Glutamatergic neuron (in vitro differentiated cells): ENCODE data around the gene PPP6R2. TPM values are rescaled to one million over a fixed set of nuclear protein-coding genes. Genes with fewer than 3 reads are reported as not detected.

Experiments
- DNase-seq: peaks from one replicate; pipeline ENCODE4 v3.0.0; 2022
- H3K27ac Mint-ChIP-seq: one replicate; pipeline ENCODE4 v1.8.0; 2020; ENCODE audit warnings: mild to moderate bottlenecking, mixed read lengths, inconsistent platforms; ENCODE audit not compliant: unreplicated experiment
- H3K27me3 Mint-ChIP-seq: one replicate; pipeline ENCODE4 v1.8.0; 2020; ENCODE audit warnings: mild to moderate bottlenecking, moderate library complexity, mixed read lengths, inconsistent platforms; ENCODE audit not compliant: unreplicated experiment
- H3K36me3 Mint-ChIP-seq: one replicate; pipeline ENCODE4 v1.8.0; 2020; ENCODE audit warnings: mild to moderate bottlenecking, mixed read lengths, inconsistent platforms; ENCODE audit not compliant: unreplicated experiment
- H3K4me1 Mint-ChIP-seq: one replicate; pipeline ENCODE4 v1.8.0; 2020; ENCODE audit warnings: mild to moderate bottlenecking, low read depth, mixed read lengths, inconsistent platforms; ENCODE audit not compliant: unreplicated experiment
- H3K4me3 Mint-ChIP-seq: one replicate; pipeline ENCODE4 v1.8.0; 2020; ENCODE audit warnings: mild to moderate bottlenecking, mixed read lengths, inconsistent platforms; ENCODE audit not compliant: unreplicated experiment
- H3K9me3 Mint-ChIP-seq: one replicate; pipeline ENCODE4 v1.8.0; 2020; ENCODE audit warnings: mild to moderate bottlenecking, moderate library complexity, mixed read lengths, inconsistent platforms; ENCODE audit not compliant: unreplicated experiment
- total RNA-seq: library from RNA; stranded (reverse); fragmentation: NEBNext Ultra II Directional; extraction: Animal tissue kit (Norgen Biotek cat#: 25700); gene quantifications from one replicate; pipeline ENCODE4 v1.2.1, GENCODE V29; 2021; ENCODE audit not compliant: unreplicated experiment
- TF ChIP-seq, protein P1 (sequence below): fragments of 200-600 bp; sonication (generic); IDR thresholded peaks from one replicate; pipeline ENCODE4 v1.5.0; 2021; ENCODE audit not compliant: partially characterized antibody, unreplicated experiment

Gene PPP6R2
- total RNA-seq, 1 donor from 2014 or later: 122 TPM

DNA sequence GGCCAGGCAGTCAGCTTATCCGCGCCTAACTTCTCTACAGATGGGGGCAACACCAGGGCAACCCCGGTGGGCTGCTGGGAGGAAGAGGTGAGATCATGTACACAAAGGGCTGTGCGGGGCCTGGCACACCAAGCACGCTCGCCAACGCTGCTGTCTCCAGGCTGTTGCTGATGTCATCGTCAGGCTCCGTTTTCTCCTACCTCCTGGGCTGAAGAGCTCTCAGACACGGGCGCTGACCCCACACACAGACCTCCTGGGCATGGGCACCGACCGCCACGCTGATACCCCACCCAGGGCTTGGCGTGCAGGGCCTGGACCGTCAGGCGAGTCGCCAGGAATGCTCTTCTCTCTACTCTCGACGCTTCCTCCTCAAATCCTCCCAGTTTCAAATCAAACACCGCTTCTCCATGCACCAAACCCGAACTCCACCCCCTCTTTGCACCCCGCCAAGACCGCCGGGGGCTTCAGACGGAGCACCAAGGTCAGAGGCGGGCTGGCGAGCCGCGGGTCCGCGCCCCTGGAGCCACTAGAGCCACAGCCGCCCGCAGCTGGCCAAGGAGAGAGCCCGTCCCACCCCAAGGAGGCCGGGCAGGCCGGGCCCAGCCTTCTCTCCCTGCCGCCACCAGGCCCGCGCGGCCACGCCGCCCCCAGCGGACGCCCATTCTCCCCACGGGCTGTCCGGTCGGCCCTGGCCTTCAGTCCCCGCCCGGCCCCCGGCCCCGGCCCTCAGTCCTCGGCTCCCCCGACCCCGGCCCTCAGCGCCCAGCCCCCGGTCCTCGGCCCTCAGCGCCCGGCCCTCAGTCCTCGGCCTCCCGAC, 130.9 kb downstream of the PPP6R2 start:
- peak; percentile 66 for DNase-seq
- Mint-ChIP-seq H3K4me3 (peak overlapping the region; percentile 99), H3K27ac (peak overlapping the region; percentile 90), H3K9me3 (peaks cover 14% of the 10 kb centered on the region), H3K36me3 (no peaks in the 10 kb centered on the region), H3K27me3 (peaks cover 14% of the 10 kb centered on the region), H3K4me1 (peaks cover 32% of the 10 kb centered on the region)
- TF ChIP-seq, protein P1, sequence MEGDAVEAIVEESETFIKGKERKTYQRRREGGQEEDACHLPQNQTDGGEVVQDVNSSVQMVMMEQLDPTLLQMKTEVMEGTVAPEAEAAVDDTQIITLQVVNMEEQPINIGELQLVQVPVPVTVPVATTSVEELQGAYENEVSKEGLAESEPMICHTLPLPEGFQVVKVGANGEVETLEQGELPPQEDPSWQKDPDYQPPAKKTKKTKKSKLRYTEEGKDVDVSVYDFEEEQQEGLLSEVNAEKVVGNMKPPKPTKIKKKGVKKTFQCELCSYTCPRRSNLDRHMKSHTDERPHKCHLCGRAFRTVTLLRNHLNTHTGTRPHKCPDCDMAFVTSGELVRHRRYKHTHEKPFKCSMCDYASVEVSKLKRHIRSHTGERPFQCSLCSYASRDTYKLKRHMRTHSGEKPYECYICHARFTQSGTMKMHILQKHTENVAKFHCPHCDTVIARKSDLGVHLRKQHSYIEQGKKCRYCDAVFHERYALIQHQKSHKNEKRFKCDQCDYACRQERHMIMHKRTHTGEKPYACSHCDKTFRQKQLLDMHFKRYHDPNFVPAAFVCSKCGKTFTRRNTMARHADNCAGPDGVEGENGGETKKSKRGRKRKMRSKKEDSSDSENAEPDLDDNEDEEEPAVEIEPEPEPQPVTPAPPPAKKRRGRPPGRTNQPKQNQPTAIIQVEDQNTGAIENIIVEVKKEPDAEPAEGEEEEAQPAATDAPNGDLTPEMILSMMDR: no peak

DNA sequence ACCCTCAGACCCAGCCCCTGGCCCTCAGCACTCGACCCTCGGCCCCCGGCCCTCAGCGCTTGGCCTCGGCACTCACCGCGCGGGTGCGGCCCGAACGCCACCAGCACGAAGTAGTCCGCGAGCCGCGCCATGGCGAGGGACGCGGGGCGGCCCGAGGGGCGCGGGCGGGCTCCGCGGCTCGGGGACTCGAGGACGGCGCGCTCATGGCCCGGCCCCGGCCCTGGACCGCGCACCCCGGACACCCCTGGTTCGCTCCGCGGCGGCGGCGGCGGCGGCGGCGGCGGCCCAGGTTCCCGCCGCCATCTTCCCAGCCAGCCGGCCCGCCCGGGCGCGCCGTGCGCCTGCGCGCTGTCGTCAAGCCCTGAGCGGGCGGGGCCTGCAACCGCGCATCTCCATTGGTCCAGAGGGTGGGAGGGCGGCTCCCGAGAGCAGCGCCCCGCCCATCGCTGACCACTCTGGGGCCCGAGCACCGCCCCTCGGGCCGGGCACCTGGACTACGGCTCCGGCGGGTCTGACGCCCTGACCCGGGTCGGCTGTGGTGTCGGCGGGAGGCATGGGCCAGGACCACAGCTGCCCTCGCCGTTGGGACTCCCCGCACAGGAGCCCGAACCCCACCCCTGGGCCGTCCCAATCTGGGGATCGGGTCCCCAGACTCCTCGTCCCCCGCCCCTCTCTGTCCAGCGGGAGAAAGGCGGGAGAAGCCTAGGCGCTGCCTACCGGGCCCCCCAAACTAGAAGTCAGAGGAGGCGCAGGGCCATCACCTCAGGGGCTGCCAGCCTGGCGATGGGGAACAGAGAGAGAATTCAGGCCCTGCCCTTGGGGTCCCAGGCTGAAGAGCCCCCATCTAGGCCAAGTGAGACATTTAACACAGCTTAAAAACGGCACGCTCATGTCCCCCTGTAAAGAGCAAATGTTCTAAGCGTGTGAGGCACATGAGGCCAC, 131.9 kb downstream of the PPP6R2 start, which contains the start of gene SBF1:
TSS of gene SBF1 (minus strand) at position 326 of the 942 bp plus-strand sequence. CDS start at position 131, 195 bp downstream.
- TF ChIP-seq, protein P1: no peak
- peak within 1 kb of the TSS; percentile 90 for H3K27ac Mint-ChIP-seq

GRCh38 chr22:50475652-50476002, 132.5 kb downstream of the PPP6R2 start:
- peaks cover 19% of the 10 kb centered on the region for H3K27me3 Mint-ChIP-seq
- TF ChIP-seq, protein P1: no peak
- H3K9me3 Mint-ChIP-seq: peaks cover 23% of the 10 kb centered on the region
- peaks cover 30% of the 10 kb centered on the region for H3K4me1 Mint-ChIP-seq
- no peaks in the 10 kb centered on the region for H3K36me3 Mint-ChIP-seq
- peak overlapping the region; percentile 43 for H3K27ac Mint-ChIP-seq
- H3K4me3 Mint-ChIP-seq: peak overlapping the region; percentile 73
- DNase-seq: peak; percentile 16

More for the DNA sequence above, 131.9 kb downstream of the PPP6R2 start, which contains the start of gene SBF1:
- H3K9me3 Mint-ChIP-seq: peaks cover 19% of the 10 kb centered on the region
- peaks cover 18% of the 10 kb centered on the region for H3K27me3 Mint-ChIP-seq
- peak within 1 kb of the TSS; percentile 99 for H3K4me3 Mint-ChIP-seq
- H3K4me1 Mint-ChIP-seq: peaks cover 32% of the 10 kb centered on the region
- peak; percentile 94 for DNase-seq
- H3K36me3 Mint-ChIP-seq: no peaks in the 10 kb centered on the region

DNA sequence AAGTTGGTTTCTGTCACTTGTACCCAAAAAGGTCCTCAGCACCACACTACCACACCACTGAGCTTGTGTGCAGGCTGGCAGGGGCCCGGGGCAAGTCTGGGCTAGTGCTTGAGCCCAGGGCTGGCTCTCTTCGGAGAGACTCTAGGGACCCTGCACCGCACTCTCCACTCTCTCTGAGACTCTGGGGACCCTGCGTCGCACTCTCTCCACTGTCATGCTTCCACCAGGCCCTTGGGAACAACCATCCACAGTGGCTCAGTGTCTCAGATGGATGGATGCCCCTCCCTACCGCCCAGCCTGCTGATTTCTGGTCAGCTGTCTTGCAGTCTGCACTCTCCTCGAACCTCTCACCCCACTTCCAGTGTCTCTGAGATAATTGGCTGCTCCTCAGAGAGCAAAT, 133.7 kb downstream of the PPP6R2 start:
- Mint-ChIP-seq H3K4me1 (peaks cover 25% of the 10 kb centered on the region), H3K27ac (peak overlapping the region; percentile 79), H3K4me3 (peak overlapping the region; percentile 66), H3K9me3 (peaks cover 25% of the 10 kb centered on the region), H3K27me3 (peaks cover 21% of the 10 kb centered on the region), H3K36me3 (no peaks in the 10 kb centered on the region)
- peak; percentile 53 for DNase-seq
- TF ChIP-seq, protein P1: no peak
